ENCODE results near the gene TBRG4.

TBRG4 gene

GRCh38 chr7:45077579-45077978, 33.9 kb downstream of the TBRG4 start:
- no peak overlapping the region for H3K27ac ChIP-seq
- no peak for TF ChIP-seq ZFX (IDR thresholded peaks at IDR 0.05; ENCODE audit: borderline replicate concordance)

DNA sequence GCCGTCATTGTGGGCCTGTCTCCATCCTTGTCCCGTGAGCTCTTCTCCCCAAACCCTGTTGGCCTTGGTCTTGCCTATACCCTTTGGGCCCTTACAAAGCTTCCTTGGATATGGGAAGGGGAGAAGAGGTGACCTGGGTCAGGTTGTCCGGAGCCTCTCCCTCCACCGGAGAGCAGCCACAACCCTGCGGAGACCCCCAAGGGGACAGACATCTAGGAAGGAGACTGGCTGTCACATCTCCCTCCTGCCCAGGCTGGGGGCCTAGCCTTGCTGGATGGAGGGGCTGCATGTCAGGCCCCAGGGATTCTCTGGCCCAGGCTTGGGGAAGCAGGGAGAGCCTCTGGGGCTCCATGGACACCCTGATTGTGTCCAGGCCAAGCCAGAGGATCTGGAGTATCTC, 34.6 kb downstream of the TBRG4 start:
- TF ChIP-seq, protein P1, sequence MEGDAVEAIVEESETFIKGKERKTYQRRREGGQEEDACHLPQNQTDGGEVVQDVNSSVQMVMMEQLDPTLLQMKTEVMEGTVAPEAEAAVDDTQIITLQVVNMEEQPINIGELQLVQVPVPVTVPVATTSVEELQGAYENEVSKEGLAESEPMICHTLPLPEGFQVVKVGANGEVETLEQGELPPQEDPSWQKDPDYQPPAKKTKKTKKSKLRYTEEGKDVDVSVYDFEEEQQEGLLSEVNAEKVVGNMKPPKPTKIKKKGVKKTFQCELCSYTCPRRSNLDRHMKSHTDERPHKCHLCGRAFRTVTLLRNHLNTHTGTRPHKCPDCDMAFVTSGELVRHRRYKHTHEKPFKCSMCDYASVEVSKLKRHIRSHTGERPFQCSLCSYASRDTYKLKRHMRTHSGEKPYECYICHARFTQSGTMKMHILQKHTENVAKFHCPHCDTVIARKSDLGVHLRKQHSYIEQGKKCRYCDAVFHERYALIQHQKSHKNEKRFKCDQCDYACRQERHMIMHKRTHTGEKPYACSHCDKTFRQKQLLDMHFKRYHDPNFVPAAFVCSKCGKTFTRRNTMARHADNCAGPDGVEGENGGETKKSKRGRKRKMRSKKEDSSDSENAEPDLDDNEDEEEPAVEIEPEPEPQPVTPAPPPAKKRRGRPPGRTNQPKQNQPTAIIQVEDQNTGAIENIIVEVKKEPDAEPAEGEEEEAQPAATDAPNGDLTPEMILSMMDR (IDR thresholded peaks at IDR 0.05), result no peak
- no peak for TF ChIP-seq ZFX (IDR thresholded peaks at IDR 0.05; ENCODE audit: borderline replicate concordance)

DNA sequence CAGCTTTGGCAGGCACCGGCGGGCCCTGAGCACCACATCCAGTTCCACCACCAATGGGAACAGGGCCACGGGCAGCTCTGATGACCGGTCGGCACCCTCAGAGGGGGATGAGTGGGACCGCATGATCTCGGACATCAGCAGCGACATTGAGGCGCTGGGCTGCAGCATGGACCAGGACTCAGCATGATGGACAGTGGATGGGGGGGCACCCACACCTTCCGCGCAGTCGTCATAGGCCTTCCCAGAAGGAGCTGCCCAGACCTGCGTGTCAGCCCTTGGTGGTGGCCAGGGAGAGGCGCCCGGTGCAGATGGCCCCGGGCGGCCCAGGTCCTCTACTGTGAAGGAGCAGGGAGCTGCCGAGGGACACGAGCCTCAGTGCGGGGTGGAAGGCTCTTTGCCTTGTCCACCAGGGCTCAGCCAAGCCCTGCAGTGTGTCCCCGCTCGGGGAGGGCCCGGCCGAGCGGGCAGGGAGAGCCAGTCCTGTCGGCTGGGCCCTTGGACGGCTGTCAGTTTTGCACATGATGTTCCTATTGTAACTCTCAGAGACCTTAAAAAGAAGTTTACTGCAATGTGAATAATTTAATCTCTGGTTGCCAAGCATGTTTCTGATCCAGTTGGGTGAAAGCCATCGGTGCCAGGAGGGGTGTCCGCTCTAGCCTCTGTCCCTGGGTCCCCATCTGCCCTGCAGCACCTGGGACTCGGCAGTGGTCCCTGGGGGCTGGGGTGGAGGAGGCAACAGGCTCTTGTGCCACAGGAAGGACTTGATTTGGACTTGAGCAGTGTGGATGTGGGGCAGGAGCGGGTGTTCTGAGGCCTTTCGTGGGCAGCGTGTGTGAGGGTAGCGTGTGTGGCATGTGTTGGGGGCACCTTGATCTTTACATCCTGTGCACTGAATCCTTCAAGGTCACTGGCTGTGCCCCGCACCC, 35.4 kb downstream of the TBRG4 start:
- no peak overlapping the region for H3K27ac ChIP-seq
- TF ChIP-seq, protein P1 (IDR thresholded peaks at IDR 0.05), result no peak
- no peak for TF ChIP-seq ZFX (IDR thresholded peaks at IDR 0.05; ENCODE audit: borderline replicate concordance)

More for the DNA sequence above, 34.6 kb downstream of the TBRG4 start:
- H3K27ac ChIP-seq, result no peak overlapping the region

DNA sequence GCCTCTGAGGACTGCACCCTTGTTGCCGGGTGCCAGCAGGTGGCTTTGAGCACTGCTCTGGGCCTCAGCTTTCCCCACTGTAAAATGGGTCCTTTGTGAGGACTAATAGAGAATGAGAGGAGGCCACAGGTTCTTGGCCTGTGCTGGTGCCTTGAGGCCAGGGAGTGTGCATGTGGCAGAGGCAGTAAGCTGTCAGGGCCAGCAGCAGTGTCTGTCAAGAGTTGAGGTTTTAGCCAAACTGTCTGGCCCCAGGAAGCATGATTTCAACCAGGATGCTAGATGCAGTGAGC, 36.2 kb downstream of the TBRG4 start:
- TF ChIP-seq, protein P1 (IDR thresholded peaks at IDR 0.05), result no peak
- TF ChIP-seq ZFX (IDR thresholded peaks at IDR 0.05; ENCODE audit: borderline replicate concordance), result no peak
- H3K27ac ChIP-seq, result no peak overlapping the region

DNA sequence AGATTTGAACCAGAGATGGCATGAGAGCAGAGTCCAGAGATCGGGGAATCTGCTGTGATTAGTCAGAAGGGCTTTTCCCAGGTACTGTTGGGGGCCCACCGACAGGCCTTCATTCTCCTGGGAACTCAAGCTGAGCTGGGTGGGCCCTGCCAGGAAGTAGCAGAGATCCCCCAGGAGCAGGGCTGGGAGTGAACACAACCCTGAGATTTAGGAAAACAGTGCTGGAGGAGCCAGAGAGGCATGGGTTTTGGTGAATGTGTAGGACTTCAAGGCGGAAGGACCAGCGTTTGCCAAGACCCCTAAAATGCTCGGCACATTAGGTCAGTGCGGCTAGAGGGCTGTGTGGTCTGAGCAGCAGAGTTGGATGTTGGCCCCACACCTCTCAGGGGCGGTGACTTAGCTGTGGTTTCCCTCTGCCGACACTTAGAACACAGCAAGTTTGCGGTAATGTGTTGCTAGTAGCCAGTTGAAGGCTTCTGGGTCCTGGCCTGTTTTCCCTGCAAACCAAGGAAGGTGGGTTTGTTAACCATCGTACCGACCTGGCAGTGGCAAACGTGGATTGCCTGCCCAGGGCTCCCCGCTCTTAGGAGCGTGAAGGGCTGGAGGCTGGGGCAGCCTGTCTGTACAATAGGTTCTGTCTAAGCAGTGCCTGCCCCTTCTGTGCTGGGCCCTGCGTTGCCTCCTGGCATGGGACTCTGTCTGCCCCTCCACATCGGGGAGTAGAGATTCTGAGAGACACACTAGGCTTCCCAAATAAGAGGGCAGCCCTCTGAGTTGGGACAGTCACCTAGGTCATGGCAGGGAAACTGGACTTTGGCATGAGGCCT, 36.8 kb downstream of the TBRG4 start:
- peak overlapping the region; percentile 58 for H3K27ac ChIP-seq
- no peak for TF ChIP-seq ZFX (IDR thresholded peaks at IDR 0.05; ENCODE audit: borderline replicate concordance)
- TF ChIP-seq, protein P1 (IDR thresholded peaks at IDR 0.05), result no peak

DNA sequence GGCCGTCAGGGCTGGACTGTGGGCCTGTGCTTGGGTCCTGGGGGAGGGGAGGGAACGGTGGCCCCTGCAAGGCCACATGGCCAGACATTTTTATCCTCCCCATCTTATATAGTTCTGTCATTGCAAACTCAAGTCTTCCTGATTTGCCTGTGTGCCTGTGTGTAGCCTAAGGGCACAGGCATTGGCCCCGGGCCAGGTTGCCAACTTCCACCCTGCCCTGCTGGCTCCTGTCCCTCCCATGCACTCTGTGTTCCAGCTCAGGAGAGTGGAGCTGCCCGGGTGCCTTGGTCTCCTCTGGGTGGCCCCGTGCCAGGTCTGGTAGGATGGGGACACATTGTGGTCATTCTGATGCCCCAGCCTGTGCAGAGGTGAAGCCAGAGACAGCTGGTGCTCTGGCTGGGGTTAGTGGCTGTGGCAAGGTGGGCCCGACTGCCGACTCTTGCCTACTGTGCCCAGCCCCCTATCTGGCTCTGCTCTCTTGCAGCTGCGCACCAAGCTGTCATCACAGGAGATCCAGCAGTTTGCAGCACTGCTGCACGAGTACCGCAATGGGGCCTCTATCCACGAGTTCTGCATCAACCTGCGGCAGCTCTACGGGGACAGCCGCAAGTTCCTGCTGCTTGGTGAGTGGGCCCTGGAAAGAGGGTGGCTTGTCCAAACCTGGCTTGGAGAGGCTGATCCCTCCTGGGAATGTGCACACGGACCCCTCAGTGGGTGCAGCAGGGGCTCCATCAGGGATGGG, 37.5 kb downstream of the TBRG4 start:
- H3K27ac ChIP-seq, result peak overlapping the region; percentile 58
- TF ChIP-seq ZFX (IDR thresholded peaks at IDR 0.05; ENCODE audit: borderline replicate concordance), result no peak
- TF ChIP-seq, protein P1 (IDR thresholded peaks at IDR 0.05), result no peak

DNA sequence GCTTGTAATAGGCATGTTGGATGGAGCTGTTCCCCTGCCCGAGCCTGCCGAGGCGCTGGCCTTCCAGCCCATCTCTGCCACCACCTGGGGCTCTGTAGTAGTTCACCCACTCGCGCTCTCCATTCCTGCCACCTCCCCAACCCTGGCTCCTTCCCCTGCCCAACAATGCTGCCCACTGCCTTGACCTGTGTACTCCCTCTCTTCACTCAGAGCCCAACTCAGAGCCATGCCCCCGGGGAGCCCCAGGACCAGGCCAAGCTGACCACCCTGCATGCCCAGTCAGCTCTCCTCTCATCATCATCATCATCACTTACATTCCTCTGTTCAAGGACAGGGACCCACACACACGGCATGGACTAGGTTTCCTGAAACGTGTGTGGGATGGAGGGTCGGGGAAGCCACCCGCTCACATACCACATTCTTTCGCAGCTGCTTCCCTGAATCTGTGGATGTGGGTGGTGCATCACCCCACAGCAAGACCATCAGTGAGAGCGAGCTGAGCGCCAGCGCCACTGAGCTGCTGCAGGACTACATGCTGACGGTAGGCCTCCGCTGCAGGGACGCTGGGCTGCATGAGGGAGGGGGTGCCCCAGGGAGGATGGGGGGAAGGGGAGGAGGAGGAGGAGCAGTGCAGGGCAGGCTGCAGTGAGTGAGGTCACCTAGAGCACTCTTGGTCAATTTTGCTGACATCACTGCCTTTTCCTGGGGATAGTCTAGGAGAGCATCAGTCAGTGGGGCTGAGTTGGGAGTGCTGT, 38.3 kb downstream of the TBRG4 start:
- TF ChIP-seq ZFX (IDR thresholded peaks at IDR 0.05; ENCODE audit: borderline replicate concordance), result no peak
- TF ChIP-seq, protein P1 (IDR thresholded peaks at IDR 0.05), result no peak

More for the DNA sequence above, 38.3 kb downstream of the TBRG4 start:
- peak overlapping the region; percentile 58 for H3K27ac ChIP-seq

All from 22Rv1 (cell line).